HCT116 (cell line): ENCODE measurements around the gene CECR2. TPM values are rescaled to one million over a fixed set of nuclear protein-coding genes. Genes with fewer than 3 reads are reported as not detected.

Experiments used
- ATAC-seq: fragments of 200-7000 bp; cut with Tn5 transposase; 2 replicates; pipeline ENCODE4 v1.9.1; 2020; ENCODE audit warnings: mild to moderate bottlenecking, moderate library complexity
- BruUV-seq: library from RNA; stranded (reverse); fragments of 400-500 nt; replicated peaks from 2 replicates; lab custom pipeline; 2021; lab: Mats Ljungman, UMichigan
- CTCF ChIA-PET: fragments of 300-600 bp; sonication (Branson Sonifier 250); formaldehyde crosslinking; loops from one replicate; lab custom pipeline; 2021; ENCODE audit warnings: antibody characterized with exemption; lab: Charles Lee
- POLR2A ChIA-PET: fragments of 300-600, 350-600 bp; sonication (Branson Sonifier 250); formaldehyde crosslinking; loops from one replicate; lab custom pipeline; 2021; ENCODE audit warnings: antibody characterized with exemption; lab: Charles Lee
- RAD21 ChIA-PET, 2 experiments: fragments of 300-600 bp; sonication (Branson Sonifier 250); formaldehyde crosslinking; loops; one replicate each; lab custom pipeline; 2023; ENCODE audit warnings: low total read pairs in 2 of 2; ENCODE audit not compliant: uncharacterized antibody in 2 of 2, unreplicated experiment in 2 of 2, low non-redundant PET in 1 of 2; lab: Charles Lee
- DNase-seq: peaks from one replicate; pipeline ENCODE4 v3.0.0-alpha.2; 2010; ENCODE audit warnings: low read depth, low spot score
- H2AFZ ChIP-seq: fragments of 200-600 bp; shearing (Covaris generic), sonication (generic); 2 replicates; pipeline ENCODE4 v1.6.1; 2017; ENCODE audit warnings: low read depth, mixed run types, mixed read lengths, antibody characterized with exemption, low read length; ENCODE audit not compliant: poor library complexity, severe bottlenecking
- H3K27ac ChIP-seq: 2 replicates; pipeline ENCODE4 v1.5.1; 2012; ENCODE audit warnings: low read depth, low read length
- H3K27me3 ChIP-seq: fragments of 200-600 bp; sonication (generic); 2 replicates; pipeline ENCODE4 v1.6.1; 2016; ENCODE audit warnings: mixed run types, low read length, mixed read lengths; ENCODE audit not compliant: insufficient read depth
- H3K36me3 ChIP-seq, 2 experiments: fragments of 200-500 bp in 1 of 2; fragments of 200-600 bp in 1 of 2; sonication (Bioruptor generic) in 1 of 2; sonication (generic) in 1 of 2; 2 replicates each; pipeline versions ENCODE4 v1.5.1 to v1.6.1; 2014 to 2016; ENCODE audit warnings: low read length in 2 of 2, inconsistent platforms in 1 of 2, mixed read lengths in 1 of 2, mixed run types in 1 of 2; ENCODE audit not compliant: insufficient read depth in 2 of 2, control insufficient read depth in 1 of 2
- H3K4me1 ChIP-seq, 2 experiments: fragments of 200-600 bp in 1 of 2; sonication (generic) in 1 of 2; 2 replicates each; pipeline versions ENCODE4 v1.5.1 to v1.6.1; 2012 to 2017; ENCODE audit warnings: low read length in 2 of 2, inconsistent platforms in 1 of 2, mild to moderate bottlenecking in 1 of 2, mixed read lengths in 1 of 2, mixed run types in 1 of 2, moderate library complexity in 1 of 2; ENCODE audit not compliant: insufficient read depth in 2 of 2, control insufficient read depth in 1 of 2
- H3K4me2 ChIP-seq: fragments of 200-600 bp; sonication (generic); 2 replicates; pipeline ENCODE4 v1.6.1; 2017; ENCODE audit warnings: mixed run types, low read length, mixed read lengths
- H3K4me3 ChIP-seq, 2 experiments: fragments of 200-600 bp in 1 of 2; sonication (generic) in 1 of 2; replicated peaks in 1 of 2; 2 replicates each; pipeline ENCODE4 v1.5.1; 2011 to 2016; ENCODE audit warnings: low read length in 2 of 2, control low read depth in 1 of 2, low read depth in 1 of 2, mild to moderate bottlenecking in 1 of 2, mixed read lengths in 1 of 2, mixed run types in 1 of 2
- H3K79me2 ChIP-seq: fragments of 200-600 bp; sonication (generic); 2 replicates; pipeline ENCODE4 v1.6.1; 2017; ENCODE audit warnings: mild to moderate bottlenecking, mixed run types, low read length, moderate library complexity, mixed read lengths; ENCODE audit not compliant: insufficient read depth
- H3K9ac ChIP-seq: fragments of 200-600 bp; sonication (generic); 2 replicates; pipeline ENCODE4 v1.6.1; 2016; ENCODE audit warnings: low read length, mixed read lengths
- H3K9me2 ChIP-seq: fragments of 200-600 bp; sonication (generic), shearing (Covaris generic); 2 replicates; pipeline ENCODE4 v1.6.1; 2017; ENCODE audit warnings: mixed run types, mild to moderate bottlenecking, moderate library complexity; ENCODE audit not compliant: insufficient read depth
- H3K9me3 ChIP-seq, 2 experiments: fragments of 200-500 bp in 1 of 2; fragments of 200-600 bp in 1 of 2; sonication (Bioruptor generic) in 1 of 2; sonication (generic) in 1 of 2; 2 replicates each; pipeline ENCODE4 v1.6.1; 2014 to 2017; ENCODE audit warnings: low read length in 2 of 2, mixed read lengths in 2 of 2, inconsistent platforms in 1 of 2, low read depth in 1 of 2, mild to moderate bottlenecking in 1 of 2, mixed run types in 1 of 2, moderate library complexity in 1 of 2; ENCODE audit not compliant: control insufficient read depth in 1 of 2, insufficient read depth in 1 of 2
- H4K20me1 ChIP-seq: fragments of 200-600 bp; sonication (generic), shearing (Covaris generic); 2 replicates; pipeline ENCODE4 v1.6.1; 2017; ENCODE audit warnings: mixed run types, mild to moderate bottlenecking, moderate library complexity; ENCODE audit not compliant: insufficient read depth
- ATF3 ChIP-seq: IDR thresholded peaks from 2 replicates; pipeline ENCODE4 v1.6.1; 2012
- CBX3 ChIP-seq: IDR thresholded peaks from 2 replicates; pipeline ENCODE4 v1.6.1; 2012; ENCODE audit warnings: low read depth
- EZH2 ChIP-seq: fragments of 200-600 bp; sonication (generic); IDR thresholded peaks from 2 replicates; pipeline ENCODE4 v1.6.1; 2017; ENCODE audit warnings: antibody characterized with exemption, mixed run types
- EZH2phosphoT487 ChIP-seq: fragments of 200-600 bp; IDR thresholded peaks from 2 replicates; pipeline ENCODE4 v1.6.1; 2018; ENCODE audit warnings: antibody characterized with exemption, borderline replicate concordance
- FOSL1 ChIP-seq: IDR thresholded peaks from 2 replicates; pipeline ENCODE4 v1.6.1; 2012; ENCODE audit warnings: low read depth
- POLR2A ChIP-seq: IDR thresholded peaks from 2 replicates; pipeline ENCODE4 v1.7.0; 2011; ENCODE audit warnings: borderline replicate concordance; ENCODE audit not compliant: insufficient read depth, insufficient read length; ENCODE audit errors: extremely low read depth
- RAD21 ChIP-seq: IDR thresholded peaks from 2 replicates; pipeline ENCODE4 v1.6.1; 2012; ENCODE audit warnings: low read depth, mild to moderate bottlenecking
- SIN3A ChIP-seq: IDR thresholded peaks from 2 replicates; pipeline ENCODE4 v1.6.1; 2012; ENCODE audit warnings: low read depth
- SP1 ChIP-seq: IDR thresholded peaks from 2 replicates; pipeline ENCODE4 v1.6.1; 2012; ENCODE audit warnings: low read depth
- SRF ChIP-seq: IDR thresholded peaks from 2 replicates; pipeline ENCODE4 v1.6.1; 2012; ENCODE audit warnings: low read depth
- TCF7L2 ChIP-seq: IDR thresholded peaks from 2 replicates; pipeline ENCODE4 v1.7.0; 2011; ENCODE audit warnings: borderline replicate concordance, inconsistent platforms; ENCODE audit not compliant: insufficient read depth, insufficient read length; ENCODE audit errors: extremely low read depth
- ZFX ChIP-seq: fragments of 450-650 bp; IDR thresholded peaks from 2 replicates; pipeline ENCODE4 v1.6.1; 2017
- ZNF274 ChIP-seq: fragments of 200-500 bp; sonication (Bioruptor generic); IDR thresholded peaks from 2 replicates; pipeline ENCODE4 v1.6.1; 2014; ENCODE audit warnings: mild to moderate bottlenecking, low read depth, low read length, inconsistent platforms
- intact Hi-C: fragments of 100-400 bp; cut with micrococcal nuclease; formaldehyde crosslinking; loops from 2 replicates; pipeline ENCODE4 v1.10.0; 2022
- total RNA-seq: library from RNA; stranded (reverse); gene quantifications from one replicate; pipeline ENCODE4 v1.2.1, GENCODE V29; 2021; ENCODE audit not compliant: unreplicated experiment
- TF ChIP-seq, protein P1 (sequence below): IDR thresholded peaks from 2 replicates; pipeline ENCODE4 v1.6.1; 2011; ENCODE audit warnings: mild to moderate bottlenecking, low read length, moderate library complexity; ENCODE audit not compliant: insufficient replicate concordance; ENCODE audit errors: extremely low read depth
- TF ChIP-seq, protein P2 (sequence below): IDR thresholded peaks from 2 replicates; pipeline ENCODE4 v1.6.1; 2012; ENCODE audit warnings: low read depth

CECR2 gene
- total RNA-seq, 1 experiment from 2014 or later = 6.0 TPM

DNA sequence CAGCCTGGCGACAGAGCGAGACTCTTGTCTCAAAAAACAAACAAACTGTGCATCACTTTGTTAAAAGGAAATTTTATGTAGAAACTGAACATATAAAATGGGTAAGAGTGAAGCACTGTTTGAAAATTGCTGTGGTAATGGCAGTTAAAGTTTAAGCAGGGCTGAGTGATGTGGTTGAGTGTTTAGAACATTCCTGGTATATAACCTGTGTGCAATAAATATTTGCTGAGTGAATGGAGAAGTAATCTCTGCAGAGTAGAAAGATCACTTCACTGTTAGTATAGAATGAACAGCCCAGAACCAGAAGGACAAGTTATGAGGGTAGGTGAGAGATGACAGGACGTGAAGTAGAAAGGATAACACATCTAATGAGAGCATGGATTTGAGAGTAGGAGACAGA is 27.3 kb downstream of the CECR2 start:
- H3K27me3 ChIP-seq = no peaks in the 10 kb centered on the region
- H3K9me2 ChIP-seq = no peaks in the 10 kb centered on the region
- no peak overlapping the region for H3K27ac ChIP-seq
- no peak overlapping the region for H2AFZ ChIP-seq
- no peak for TF ChIP-seq RAD21
- TF ChIP-seq SIN3A = no peak
- no peak for TF ChIP-seq EZH2
- no peak for TF ChIP-seq ZNF274
- TF ChIP-seq TCF7L2 = no peak
- TF ChIP-seq EZH2phosphoT487 = no peak
- TF ChIP-seq POLR2A = no peak
- no peak for TF ChIP-seq SP1
- RAD21 ChIA-PET = no interaction called here
- H3K9me3 ChIP-seq = no peaks in the 10 kb centered on the region
- no TSS peak for BruUV-seq
- no peaks in the 10 kb centered on the region for H3K4me1 ChIP-seq
- H3K79me2 ChIP-seq = no peaks in the 10 kb centered on the region
- H3K4me3 ChIP-seq = no peak overlapping the region
- H3K9ac ChIP-seq = no peak overlapping the region
- DNase-seq (no peak), ATAC-seq (no peak)
- intact Hi-C loops = no loop called here
- CTCF ChIA-PET = no interaction called here
- H4K20me1 ChIP-seq = no peaks in the 10 kb centered on the region
- no peaks in the 10 kb centered on the region for H3K36me3 ChIP-seq
- POLR2A ChIA-PET = no interaction called here
- H3K4me2 ChIP-seq = no peak overlapping the region

DNA sequence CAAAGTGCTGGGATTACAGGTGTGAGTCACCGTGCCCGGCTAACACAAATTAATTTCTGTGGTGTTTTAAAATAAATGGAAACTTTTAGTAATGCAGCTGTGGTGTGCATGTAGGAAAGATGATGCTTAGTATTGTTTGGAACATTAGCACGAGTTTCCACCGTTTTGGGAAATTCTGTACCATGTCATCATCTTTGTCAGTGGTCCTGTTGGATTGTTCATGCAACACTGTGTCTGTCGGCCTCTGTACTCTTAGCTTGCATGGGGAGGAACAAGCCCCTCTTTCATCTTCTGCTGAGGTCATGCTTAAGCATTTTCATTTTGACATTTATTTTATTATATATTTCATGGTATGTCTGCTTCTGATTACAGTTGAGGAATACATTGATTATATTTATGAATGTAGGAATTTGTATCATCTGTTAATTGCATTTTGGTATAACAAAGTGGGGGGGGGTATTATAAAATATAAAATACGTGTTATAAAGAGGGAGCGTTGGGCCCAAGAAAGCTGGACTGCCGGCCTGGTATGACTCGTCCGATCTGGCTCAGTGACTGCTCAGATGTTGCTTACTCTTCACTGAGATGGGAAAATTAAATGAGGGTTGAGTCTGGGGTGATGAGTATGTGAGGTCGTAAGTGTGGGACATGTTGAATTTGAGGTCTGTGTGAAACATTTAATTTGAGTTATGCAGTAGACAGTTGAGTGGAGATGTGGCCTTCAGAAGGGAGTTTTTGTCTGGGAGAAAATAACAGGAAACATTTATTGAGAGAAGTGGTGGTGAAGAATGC is 28.7 kb downstream of the CECR2 start:
- Histone ChIP-seq H3K79me2 (no peaks in the 10 kb centered on the region), H3K9ac (no peak overlapping the region), H4K20me1 (no peaks in the 10 kb centered on the region), H3K36me3 (no peaks in the 10 kb centered on the region), H3K27ac (no peak overlapping the region), H3K27me3 (no peaks in the 10 kb centered on the region), H3K9me2 (no peaks in the 10 kb centered on the region), H3K4me1 (no peaks in the 10 kb centered on the region), H3K4me3 (no peak overlapping the region), H2AFZ (no peak overlapping the region), H3K4me2 (no peak overlapping the region), H3K9me3 (no peaks in the 10 kb centered on the region)
- ChIA-PET CTCF (no interaction called here), RAD21 (no interaction called here), POLR2A (no interaction called here)
- DNase-seq (no peak), ATAC-seq (no peak)
- intact Hi-C loops = no loop called here
- BruUV-seq = no TSS peak
- TF ChIP-seq, protein P1, sequence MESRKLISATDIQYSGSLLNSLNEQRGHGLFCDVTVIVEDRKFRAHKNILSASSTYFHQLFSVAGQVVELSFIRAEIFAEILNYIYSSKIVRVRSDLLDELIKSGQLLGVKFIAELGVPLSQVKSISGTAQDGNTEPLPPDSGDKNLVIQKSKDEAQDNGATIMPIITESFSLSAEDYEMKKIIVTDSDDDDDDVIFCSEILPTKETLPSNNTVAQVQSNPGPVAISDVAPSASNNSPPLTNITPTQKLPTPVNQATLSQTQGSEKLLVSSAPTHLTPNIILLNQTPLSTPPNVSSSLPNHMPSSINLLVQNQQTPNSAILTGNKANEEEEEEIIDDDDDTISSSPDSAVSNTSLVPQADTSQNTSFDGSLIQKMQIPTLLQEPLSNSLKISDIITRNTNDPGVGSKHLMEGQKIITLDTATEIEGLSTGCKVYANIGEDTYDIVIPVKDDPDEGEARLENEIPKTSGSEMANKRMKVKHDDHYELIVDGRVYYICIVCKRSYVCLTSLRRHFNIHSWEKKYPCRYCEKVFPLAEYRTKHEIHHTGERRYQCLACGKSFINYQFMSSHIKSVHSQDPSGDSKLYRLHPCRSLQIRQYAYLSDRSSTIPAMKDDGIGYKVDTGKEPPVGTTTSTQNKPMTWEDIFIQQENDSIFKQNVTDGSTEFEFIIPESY = no peak
- TF ChIP-seq TCF7L2 (no peak), FOSL1 (no peak), EZH2phosphoT487 (no peak), ZFX (no peak), ATF3 (no peak), SRF (no peak), CBX3 (no peak)
- TF ChIP-seq, protein P2, sequence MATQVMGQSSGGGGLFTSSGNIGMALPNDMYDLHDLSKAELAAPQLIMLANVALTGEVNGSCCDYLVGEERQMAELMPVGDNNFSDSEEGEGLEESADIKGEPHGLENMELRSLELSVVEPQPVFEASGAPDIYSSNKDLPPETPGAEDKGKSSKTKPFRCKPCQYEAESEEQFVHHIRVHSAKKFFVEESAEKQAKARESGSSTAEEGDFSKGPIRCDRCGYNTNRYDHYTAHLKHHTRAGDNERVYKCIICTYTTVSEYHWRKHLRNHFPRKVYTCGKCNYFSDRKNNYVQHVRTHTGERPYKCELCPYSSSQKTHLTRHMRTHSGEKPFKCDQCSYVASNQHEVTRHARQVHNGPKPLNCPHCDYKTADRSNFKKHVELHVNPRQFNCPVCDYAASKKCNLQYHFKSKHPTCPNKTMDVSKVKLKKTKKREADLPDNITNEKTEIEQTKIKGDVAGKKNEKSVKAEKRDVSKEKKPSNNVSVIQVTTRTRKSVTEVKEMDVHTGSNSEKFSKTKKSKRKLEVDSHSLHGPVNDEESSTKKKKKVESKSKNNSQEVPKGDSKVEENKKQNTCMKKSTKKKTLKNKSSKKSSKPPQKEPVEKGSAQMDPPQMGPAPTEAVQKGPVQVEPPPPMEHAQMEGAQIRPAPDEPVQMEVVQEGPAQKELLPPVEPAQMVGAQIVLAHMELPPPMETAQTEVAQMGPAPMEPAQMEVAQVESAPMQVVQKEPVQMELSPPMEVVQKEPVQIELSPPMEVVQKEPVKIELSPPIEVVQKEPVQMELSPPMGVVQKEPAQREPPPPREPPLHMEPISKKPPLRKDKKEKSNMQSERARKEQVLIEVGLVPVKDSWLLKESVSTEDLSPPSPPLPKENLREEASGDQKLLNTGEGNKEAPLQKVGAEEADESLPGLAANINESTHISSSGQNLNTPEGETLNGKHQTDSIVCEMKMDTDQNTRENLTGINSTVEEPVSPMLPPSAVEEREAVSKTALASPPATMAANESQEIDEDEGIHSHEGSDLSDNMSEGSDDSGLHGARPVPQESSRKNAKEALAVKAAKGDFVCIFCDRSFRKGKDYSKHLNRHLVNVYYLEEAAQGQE = no peak
